ENCODE measurements around the gene SURF4.

Gene SURF4

GRCh38 chr9:133372144-133372543, 3.7 kb downstream of the SURF4 start:
- no peak for DNase-seq

- peak; percentile 74 for DNase-seq
These were observed 4.6 kb downstream of the SURF4 start for GRCh38 chr9:133371261-133371711.

GRCh38 chr9:133370685-133371084, 5.2 kb downstream of the SURF4 start:
- no peak for DNase-seq

- DNase-seq: no peak
These were observed 5.9 kb downstream of the SURF4 start for GRCh38 chr9:133369933-133370332.

GRCh38 chr9:133369422-133369821, 6.4 kb downstream of the SURF4 start:
- no peak for DNase-seq

DNA sequence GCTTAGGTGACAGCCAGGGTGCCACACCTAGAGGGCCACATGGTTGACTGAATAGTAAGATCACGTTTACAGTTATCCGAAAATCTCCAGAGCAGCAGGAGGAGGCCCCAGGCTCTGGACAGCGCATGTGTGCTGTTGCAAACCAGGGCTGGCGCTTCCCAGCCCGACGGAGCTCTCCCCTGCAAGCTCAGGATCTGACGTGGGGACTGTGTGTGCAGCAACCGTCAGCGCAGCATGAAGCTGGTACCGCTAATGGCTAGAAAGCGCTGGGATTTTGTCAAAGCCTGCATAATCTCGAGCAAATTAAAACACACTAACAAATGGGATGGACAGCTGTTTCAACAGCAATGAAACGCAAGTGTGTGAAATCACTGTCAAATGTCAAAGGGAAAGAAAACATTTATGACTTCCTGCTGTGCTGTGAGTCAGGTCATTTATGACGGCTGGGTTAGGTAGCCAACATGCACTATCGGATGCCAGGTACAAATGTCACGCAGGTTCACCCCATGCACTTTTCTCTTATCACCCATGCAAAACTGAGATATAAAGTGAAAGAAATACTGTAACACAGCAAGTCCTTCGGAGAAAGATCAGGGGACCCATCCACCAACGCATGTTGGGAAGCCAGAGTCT, 7.5 kb downstream of the SURF4 start:
- no peak for DNase-seq

GRCh38 chr9:133367778-133368177, 8.1 kb downstream of the SURF4 start:
- no peak for DNase-seq

DNA sequence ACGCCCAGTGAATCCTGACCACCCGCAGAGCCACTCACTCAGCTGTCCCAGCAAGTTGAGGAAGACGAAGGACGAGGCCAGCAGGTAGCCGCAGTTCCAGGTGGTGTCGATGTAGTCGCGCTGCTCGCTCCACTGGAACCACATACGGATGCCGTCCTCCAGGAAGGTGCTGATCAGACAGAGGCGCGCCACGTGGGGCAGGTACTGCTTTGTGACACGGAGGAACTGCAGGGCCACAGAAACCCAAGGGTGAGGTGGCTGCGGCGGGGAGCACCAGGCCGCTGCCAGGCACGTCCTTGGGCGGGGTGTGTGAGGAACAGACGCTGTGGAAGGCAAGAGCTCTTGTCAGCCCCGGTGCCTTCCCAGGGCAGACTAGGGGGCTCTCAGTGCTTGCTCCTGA, 8.6 kb downstream of the SURF4 start:
- DNase-seq: no peak

DNA sequence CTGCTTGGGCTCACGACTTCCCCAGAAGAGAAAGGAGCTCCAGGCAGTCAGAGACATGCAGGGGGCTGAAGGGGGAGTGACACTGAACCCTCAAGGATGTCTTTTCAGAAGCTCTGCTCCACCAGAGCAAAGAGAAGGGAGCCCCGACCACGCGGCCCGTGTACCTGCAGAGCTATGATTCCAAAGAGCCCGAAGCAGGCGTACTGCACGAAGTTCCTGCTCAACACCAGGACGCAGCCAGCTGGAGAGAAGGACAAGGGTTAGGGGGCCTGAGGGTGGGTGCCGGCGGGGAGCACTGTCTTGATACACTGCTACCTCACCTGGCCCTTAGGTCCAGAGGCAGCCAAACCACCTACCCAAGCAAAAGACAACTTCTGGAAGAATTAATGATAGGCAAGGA, 9.4 kb downstream of the SURF4 start:
- no peak for DNase-seq

DNA sequence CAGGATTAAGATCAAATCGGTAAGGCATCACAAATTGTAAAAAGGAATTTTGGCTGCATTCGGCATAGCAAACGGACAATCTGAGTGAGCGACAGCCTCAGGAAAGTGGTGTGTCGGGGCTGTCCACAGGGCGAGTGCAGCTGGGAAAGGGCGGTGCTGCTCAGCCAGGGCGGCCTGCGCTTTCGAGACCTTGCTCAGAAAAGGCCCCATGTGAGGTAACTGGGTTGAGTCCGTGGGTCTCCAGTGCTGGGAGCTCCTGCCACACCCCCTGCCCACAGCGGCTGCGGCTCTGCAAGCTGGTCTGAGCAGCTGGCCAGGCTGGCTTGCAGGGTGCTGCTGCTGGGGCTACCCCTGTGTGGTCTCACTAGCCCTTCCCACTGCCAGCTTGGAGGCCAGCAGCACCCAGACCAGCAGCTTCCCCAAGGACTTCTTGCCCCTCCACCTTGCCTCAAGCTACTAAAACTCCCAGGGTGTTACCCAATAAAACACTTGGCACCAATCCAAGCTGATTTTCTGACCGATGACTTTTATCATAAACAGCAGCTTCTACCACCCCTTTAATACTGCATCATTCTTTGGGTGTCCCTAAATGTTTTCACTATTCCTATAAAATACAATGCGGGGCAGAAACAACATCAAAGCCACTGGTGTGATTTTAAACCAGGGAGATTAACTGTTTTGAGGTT, 13.4 kb downstream of the SURF4 start:
- no peak for DNase-seq

- no peak for DNase-seq
These were observed 14.3 kb downstream of the SURF4 start for GRCh38 chr9:133361507-133362092.

DNA sequence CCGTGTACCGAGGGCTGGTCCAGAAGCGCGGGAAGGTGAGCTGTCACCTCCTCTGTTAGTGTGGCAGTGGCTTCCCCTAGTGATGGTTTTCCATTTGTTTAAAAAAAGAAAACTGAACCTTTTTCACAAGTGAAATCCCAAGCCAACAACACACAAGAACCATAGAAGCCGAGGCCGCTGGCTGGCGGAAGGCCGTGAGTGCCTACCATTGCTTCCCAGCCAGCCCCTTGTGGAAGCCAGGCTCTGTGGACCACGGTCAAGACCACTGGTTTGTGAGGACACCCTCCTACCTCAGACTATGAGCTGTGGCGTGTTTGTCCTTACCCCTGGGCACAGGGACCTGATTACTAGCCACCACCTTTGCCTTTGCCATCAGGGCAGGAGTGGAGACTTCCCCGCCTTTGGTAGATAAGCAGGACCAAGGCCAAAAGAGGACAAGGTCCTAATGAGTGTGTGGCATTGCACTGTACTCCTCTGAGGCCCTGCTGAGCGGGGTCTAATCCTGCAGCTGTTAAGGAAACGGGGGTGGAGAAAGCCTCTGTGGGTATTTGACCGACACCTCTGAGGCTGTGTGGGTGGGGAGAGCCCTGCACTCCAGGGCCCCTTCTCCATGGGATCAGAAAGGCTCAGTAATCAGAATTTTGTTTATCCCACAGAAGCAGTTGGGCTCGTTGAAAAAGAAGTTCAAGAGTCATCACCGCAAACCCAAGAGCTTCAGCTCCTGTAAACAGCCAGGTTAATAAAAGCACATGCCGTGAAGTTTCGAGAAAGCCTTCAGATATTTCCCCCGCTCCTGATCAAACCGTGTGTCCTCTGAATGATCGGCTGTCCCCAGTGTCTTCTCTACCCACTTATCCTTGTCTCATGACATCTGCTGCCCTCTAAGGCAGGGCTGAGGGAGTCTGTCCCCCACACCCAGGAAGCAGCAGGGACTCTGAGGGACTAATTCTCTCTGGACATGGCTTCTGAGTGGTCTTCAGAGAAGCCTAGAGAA, 15.2 kb downstream of the SURF4 start:
- DNase-seq: no peak

DNA sequence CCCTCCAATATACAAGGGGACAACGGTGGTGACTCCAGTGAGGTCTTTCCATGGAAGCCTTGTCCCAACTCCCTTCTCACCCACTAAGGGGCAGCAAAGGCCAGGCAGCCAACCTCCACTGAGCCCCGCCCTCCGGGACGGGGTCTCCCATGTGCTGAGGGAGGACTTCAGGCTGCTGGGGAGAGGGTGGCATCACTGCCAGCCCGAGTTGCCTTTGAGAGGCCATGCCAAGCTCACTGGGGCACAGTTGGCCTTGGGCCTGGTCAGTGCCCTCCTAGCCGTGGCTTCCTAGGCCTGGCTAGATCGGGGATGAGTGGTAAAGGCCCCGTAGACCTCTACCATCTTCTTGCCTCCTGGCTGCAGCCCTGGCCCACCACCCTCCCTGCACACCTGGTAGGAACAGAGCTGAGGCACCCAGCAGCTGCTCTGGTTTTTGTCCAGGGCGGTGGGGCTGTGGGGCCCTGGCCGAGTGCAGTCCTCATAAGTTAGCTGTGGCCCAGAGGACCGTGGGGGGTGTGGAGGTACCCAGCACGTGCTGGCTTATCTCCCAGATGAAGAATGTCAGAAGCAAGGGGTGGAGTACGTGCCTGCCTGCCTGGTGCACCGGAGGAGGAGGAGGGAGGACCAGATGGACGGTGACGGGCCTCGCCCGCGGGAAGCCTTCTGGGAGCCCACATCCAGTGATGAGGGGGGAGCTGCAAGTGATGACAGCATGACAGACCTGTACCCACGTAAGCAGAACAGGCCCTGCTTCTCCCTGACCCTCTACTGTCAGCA, 16.3 kb downstream of the SURF4 start:
- peak; percentile 37 for DNase-seq

- DNase-seq: no peak
These were observed 18.2 kb downstream of the SURF4 start for GRCh38 chr9:133357656-133358055.

DNA sequence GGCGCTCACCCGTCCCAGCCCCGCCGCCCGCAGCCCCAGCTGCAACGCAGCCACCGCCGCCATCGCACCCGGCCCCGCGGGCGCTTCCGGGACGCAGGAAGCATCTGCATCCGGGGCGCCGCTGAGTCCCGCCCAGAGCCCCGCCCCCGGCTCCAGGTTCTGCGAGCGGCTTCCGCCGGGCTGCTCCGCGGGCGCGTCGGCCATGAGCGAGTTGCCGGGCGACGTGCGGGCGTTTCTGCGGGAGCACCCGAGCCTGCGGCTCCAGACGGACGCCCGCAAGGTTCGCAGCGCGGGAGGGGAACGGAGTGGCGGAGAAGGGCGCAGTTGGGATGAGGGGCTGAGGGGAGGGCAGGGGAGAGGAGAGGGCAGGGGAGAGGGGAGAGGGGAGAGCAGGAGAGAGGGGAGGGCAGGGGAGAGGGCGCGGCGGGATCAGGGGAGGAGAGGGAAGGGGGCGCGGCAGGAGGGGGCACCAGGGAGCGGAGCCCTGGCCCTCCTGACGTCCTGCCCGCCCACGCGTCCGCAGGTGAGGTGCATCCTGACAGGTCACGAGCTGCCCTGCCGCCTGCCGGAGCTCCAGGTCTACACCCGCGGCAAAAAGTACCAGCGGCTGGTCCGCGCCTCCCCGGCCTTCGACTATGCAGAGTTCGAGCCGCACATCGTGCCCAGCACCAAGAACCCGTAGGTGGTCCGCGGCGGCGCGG, 19.3 kb downstream of the SURF4 start, which contains the start of the genes SURF1 and SURF2:
SURF1 (minus strand) TSS at position 97 of the 701 bp plus-strand sequence; CDS start at position 63, 34 bp downstream.
SURF2 (plus strand) TSS at position 160 of the 701 bp plus-strand sequence; CDS start at position 203, 43 bp downstream.
- DNase-seq: peak; percentile 95

DNA sequence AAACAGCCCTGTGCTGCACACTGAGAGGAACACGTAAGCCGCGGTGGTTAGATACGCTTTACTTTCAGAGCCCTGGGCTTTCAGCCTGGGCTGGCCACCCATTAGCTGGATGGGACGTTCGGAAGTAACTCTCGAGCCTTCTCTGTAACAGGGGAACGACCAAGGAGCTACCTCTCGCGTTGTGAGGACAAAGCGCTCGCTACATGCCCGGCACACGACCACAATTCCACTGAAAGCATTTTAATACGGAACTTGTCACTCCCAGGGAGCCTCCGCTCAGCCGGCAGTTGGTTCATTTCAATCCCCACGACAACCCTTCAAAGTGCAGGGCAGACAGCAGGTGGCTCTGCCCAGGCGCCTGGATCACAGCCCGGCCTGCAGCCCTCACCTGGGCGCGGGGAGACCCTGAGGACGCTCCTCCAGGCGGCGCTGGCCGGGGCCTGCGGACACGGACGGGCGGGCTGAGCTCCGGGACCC, 19.9 kb downstream of the SURF4 start:
- DNase-seq: no peak

DNA sequence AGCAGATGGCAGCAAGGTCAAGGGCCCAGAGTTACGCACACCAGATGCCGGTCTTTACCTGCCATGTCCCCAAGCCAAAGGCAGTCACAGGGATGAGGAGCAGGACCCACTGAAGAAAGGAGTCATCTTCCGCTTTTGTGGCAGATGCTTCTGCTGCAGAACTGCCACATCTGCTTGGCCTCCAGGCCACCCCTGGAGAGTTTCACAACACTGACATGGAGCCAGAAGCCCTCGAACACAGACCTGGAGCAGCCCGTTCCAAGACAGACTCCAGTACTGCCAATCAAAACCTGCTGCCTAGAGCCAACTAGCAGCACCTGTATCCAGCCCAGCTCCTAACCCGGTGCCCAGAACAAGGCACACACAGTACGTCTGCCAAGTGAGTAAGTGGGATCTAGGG, 21.1 kb downstream of the SURF4 start:
- DNase-seq: no peak

DNA sequence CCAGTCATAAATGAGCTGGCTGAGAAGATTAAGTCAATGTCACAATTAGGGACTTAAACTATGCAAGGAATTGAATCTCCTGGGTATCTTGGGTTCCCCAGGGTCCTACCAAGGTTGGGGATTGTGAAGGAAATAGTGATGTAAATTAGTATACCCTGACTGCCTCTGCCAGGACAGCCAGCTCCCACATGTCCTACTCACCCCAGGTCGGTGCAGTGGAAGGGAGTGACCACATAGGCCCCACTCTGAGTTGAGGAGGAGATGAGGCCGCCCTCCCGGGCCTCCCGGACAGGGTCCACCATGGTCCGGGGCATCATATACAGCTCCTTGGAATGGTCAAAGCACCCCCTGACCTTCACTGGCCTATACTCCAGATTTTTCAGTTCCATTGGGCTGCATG, 22.3 kb downstream of the SURF4 start:
- no peak for DNase-seq

DNA sequence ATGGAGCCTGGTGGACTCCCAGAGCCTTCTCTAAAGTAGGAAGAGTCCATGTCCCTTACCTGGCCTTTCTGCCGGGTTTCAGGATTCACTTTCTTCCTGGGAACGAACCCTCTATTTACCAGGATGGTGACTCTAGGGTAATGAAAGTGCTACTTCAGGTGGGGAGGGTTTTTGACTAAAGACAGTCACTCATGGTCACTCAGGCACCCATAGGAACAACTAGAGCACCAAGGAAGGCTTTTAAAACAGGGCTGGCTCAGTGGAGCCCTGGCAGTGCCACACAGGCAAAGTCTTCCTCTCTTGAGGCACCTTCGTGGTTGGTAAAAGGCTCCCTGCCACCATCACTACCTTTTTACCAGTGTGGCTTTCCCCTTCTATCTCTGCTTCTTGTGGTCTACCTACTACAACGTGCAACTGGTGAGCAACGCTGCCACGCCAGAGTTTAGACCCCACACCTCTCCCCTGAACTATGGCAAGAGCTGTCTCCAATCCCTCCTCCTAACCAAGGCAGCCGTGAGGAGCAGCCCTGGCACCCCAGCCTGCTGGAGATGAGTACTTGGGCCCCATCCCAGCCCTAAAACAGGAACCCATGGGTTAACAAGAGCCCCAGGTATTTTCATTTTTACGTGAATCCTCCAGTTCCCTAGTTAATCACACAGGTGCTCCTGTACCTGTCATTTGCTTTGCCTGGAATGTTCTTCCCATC, 23.1 kb downstream of the SURF4 start:
- DNase-seq: no peak

DNA sequence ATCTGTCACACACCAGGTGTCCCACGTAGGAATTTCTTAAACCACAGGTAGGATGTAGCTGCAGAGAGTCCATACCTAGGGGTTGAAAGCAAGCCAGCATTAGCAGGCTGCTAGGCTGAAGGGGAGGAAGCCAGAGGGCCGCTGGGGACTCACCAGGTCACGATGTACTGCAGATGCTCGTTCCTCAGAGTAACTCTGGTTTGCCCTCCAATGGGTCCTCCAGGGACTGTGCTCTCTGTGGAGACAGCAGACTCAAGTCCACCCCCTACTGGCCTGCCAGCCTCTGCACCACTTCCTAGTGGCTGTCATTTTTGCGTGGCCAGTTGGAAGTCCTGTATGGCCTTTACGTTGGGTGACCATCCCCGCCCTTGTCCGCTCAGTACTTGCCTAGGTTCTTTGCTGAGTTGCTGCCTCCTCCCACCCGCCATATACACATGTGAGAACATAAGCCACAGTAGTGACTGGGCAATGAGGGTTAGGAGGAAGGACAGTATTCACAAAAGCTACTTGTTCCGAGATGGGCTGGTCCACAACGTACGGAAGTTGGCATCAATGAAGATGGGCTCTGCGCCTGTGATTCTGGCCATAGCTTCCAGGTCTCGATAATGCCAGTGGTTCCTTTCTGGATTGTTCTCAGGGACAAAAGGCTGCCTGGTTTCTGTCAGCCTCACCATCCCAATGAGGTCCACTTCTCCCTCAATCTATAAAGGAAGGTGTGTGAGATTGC, 23.8 kb downstream of the SURF4 start:
- DNase-seq: peak; percentile 43

Data from stimulated activated CD4-positive, alpha-beta T cell treated with anti-CD3 and anti-CD28 coated beads, Interleukin-4, amount 100 ng/mL, for 1 hour (primary cell).